GM19193 (cell line): ENCODE measurements around the gene NHLRC3.

Experiments
- POLR2A ChIP-seq: IDR thresholded peaks from 4 replicates; pipeline ENCODE4 v1.6.1; 2011; ENCODE audit not compliant: insufficient read depth, insufficient read length; ENCODE audit errors: extremely low read depth

The NHLRC3 gene, protein sequence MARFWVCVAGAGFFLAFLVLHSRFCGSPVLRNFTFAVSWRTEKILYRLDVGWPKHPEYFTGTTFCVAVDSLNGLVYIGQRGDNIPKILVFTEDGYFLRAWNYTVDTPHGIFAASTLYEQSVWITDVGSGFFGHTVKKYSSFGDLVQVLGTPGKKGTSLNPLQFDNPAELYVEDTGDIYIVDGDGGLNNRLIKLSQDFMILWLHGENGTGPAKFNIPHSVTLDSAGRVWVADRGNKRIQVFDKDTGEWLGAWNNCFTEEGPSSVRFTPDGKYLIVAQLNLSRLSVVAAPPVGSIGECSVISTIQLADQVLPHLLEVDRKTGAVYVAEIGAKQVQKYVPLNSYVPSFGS

DNA sequence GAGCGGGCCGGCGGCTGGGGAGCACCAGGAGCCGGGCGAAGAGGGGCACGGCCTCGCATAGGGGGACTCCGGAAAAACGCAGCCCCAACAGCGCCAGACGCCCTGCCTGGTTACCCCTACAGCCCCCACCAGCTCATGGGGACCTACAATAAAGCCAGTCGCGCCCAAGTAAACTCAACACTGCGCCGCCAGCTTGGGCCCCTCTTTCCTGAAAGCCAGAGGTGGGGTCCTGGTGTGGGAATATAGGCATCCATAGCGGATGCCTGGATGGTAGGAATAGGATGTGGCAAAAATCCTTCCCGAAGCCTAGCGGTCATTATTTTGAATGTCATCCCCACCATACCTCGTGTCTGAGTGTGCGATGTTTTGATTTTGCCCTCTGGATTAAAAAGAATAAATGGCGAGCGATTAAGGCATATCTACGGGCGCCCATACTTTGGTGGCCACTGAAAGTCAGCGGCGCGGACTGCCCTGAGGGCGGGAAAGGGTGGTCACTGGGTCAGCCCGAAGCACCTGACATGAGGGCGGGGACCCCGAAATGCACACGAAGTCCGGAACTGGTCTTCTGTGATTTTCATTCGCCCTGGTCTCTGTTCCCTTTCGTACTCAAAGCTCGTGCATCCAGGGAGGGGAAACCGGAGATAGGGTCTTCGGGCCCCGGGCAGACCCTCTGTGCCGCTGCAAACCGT, at the start of gene NHLRC3, which contains the start of gene PROSER1:
TSS of gene NHLRC3 (plus strand) at position 577 of the 689 bp plus-strand sequence. CDS start 184 bp downstream, outside the sequence.
TSS of gene PROSER1 (minus strand) at position 210 of the 689 bp plus-strand sequence. CDS start 847 bp downstream, outside the sequence.
- peak; percentile 74 for TF ChIP-seq POLR2A

DNA sequence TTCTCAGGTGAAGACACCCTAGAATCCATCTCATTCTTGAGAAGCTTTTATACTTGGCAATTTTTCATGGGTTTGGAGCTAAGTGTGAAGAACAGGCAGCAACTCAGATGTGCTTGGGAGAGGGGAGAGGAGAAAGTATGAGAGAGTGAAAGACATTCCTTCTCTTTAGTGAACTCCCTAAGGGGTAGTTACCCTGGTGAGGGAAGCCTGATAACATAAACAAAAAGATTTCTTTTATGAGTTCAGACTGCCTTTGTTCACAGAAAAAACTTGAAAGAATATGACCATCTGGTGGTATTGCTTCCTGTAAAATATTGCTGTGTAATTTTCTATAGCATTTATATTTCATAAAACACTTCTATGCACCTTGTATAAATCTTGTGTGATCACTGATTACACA, 47.6 kb upstream of the NHLRC3 start, which contains the start of gene STOML3:
TSS of gene STOML3 (minus strand) at position 139 of the 400 bp plus-strand sequence. CDS start at position 29, 110 bp downstream.
- no peak for TF ChIP-seq POLR2A

DNA sequence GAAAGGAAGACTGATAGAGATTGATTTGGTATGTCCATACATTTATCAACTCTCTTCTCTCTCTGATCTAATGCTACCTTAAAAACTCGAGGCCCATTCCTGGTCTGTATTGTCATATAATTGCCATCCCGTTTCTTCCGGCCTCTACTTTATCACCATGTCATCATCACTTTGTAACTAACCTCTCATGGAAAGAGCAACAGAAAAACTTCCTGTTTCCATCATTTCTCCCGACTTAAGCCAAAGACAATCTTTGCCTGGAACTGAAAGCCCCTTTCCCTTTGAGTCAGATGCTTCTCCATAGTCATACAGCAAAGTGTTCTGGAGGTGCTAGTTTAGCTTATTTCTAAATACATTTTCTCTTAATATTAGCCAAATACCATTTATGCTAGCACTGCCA, 44.9 kb upstream of the NHLRC3 start:
- TF ChIP-seq POLR2A: no peak

DNA sequence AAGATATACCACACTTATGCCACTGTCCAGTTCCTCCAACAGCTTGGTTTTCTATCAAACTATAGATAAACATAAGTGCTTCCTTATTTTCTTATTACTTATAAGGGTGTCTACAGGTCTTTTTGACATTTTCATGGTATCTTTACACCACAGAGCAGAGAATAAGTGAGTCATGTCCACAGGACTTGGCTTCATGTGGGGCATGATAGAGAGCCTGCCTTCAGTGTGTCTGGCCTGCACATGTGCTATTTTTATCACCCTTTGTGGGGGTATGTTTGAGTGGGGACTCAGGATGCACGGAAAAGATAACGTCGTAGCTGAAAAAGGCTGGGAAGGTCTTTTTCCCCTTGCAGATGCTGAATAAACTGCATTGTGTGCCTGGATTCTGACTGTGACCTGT, 39.5 kb upstream of the NHLRC3 start:
- TF ChIP-seq POLR2A: no peak

DNA sequence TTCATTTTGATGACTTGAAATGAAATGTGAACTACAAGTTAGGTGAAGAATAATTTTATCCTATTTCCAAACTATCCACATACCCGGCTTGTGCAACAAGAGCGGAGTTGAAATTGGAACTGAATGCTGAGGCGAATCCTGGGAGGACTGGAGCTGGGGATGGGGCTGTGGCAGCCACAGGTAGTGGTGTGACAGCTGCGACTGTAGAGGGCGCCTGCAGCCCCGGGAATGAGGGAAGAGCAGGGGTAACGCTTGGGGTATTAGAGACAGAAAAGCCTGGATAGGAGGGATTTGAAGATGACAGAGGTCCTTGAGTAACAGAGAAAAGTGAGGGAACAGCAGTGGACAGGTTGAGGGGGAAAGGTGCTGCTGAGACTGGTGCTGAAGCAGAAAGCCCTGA, 25.6 kb upstream of the NHLRC3 start:
- TF ChIP-seq POLR2A: no peak

DNA sequence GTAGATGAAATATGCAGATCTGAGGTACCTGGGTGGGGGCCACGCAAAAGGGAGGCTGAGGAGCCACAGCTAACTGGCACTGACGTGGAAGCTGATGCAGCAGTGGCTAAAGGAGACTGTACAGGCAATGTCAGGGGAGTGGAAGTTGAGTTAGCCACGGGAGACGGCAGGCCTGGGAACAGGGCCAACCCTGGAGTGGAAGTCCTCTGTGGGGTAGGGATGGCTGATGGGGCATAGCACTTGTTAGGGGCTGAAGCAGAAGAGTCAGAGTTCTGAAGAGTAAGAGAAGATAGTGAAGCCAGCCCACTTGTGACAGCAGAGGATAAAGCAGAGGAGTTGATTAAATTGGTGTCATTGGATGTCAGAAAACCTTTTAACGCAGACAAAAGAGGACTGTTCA, 24.8 kb upstream of the NHLRC3 start:
- TF ChIP-seq POLR2A: no peak

DNA sequence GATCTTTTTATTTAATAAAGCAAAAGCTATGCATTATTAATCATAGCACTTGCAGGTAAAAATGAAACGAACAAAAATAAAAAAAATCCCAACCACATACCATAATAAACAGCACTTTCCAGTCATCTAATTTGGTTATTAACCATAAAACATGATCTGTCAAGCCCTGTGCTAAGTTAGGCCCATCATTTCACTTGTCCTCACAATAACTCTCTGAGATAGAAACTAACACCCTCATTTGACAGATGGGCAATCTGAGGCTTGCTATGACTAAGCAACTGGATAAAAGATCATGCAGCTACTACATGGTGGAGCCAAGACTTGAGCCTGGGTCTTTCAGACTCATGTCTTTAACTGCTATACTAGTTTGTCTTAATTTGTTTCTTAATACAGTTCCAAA, 22.2 kb upstream of the NHLRC3 start:
- TF ChIP-seq POLR2A: no peak

DNA sequence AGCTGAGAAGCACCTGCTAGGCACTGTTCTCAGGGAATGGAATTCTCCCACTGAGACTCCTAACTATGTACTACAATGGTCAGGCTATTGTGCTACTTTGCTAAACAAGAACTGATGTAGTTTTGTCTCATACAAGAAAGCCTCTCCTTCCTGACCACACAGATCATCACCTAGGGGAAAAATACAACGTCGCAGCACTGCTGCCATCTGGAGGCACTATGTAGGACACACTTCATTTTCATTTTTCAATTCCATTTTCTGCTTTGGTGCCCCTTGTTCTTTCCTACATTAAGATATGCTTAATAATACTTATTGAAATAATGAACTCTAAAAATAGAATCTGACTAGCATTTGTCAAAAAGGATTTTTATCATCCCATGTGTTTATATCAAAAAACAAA, 21.5 kb upstream of the NHLRC3 start:
- TF ChIP-seq POLR2A: no peak

DNA sequence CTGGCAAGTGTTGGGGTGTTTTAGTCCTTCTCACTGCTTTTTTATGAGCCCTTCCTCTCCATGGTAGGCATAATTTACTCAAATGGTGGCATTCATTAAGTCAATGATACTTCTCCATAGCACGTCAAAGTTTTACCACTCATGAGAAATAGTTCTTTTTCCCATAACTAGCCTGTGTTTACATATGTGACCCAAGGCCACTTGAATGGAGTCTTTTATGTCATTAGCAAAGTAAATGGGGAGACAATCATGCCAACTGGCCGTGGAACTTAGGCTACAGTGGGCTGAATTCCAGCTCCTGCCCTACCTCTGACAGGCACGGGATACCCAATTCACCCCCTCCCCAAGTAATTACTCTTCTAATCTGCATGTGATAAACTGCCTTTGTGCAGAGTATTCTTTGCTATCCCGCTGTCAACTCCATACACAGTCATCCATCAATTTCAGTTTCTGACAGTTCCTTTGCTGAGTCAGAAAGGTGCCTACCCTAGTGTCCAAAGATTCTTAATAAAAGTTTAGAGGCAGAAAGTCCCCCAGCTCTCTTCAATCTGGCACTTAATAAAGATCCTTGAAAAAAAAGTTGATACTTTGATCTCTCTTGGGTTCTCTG, 17.3 kb upstream of the NHLRC3 start:
- TF ChIP-seq POLR2A: no peak

DNA sequence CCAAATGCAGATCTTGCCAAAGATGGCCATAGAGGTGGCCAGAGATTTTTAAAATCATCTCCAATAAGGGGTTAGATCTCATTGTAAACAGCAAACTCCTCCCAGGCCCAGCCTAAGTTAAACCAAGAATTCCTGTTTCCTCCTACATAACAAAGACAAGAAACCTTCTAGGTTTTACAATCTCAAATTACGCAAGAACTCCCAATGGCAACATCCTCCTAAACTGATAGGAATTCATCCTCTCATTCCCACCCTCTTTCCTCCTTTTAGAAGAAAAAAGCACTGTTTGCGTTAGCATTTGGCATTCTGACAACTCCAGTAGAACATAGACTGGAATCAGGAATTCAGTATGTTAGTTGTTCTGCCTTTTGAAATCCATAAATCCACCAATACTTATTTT, 14.9 kb upstream of the NHLRC3 start:
- no peak for TF ChIP-seq POLR2A

DNA sequence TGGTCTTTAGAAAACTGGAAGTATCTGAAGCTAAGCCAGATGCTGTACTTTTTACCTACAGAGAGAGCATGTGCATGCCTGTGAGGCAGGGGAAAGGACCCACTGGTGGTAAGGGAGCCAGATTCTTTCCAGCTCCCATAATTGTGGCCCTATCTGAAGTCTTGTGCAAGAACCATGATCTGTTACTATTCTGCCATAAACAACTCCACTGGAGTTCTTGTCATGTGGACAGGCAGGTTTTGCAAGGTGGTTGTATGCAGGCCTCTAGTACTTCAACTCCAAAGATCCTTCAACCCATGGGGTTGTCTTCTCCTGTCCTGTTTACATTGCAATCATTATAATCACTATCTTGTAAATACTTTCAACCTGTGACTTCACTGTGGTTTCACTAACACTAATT, 14.5 kb upstream of the NHLRC3 start:
- TF ChIP-seq POLR2A: no peak

DNA sequence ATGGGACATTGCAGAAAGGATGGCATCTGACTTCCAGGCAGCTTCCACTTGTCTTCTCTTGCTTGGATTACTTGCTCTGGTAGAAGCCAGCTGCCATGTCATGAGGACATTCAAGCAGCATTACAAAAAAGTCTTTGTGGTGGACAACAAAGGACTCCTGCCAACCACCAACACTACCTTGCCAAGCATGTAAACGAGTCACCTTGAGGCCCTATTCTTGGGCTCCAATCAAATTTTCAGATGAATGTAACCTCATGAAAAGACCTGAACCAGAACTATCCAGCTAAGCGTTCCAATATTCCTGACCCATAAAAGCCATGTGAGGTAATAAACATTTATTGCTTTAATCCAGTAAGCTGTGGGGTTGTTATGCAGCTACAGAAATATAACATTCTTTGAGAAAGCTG, 12.8 kb upstream of the NHLRC3 start:
- no peak for TF ChIP-seq POLR2A

DNA sequence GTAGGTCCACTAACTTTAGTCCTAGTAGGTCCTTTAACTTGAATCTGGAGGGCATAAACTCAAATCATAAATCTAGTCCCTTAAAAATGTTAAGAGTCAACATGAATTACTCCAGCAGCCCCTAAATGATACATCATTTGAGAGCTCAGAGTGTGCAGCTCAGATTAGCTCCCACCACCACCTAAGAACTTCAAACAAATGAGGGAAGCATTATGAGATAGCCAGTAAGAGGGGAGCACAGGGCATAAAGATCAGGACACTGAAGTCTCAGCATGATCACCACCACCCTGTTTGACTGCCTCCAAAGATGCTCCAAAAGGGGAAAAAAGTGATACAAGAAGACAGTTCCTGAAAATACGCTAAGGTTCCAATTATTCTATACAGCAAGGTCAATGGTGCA, 6.1 kb upstream of the NHLRC3 start:
- TF ChIP-seq POLR2A: no peak

DNA sequence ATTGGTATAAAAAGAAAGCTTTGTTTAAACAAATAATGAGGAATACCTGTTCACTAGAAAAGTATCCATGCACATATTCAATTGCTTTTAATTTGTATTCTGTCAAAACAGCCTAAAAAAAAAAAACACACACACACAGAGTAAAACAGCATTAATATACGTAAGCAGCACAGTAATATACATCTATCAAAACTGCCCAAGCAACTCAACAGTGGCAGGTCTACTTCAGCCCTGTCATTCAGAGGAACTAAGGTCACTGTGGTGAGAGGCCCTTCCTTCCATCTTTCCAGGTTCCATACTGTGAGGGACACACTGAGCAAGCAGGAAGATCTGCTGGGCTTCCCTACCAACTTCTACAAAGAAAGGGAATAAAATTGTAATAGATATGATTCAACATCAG, 4.2 kb upstream of the NHLRC3 start:
- no peak for TF ChIP-seq POLR2A

DNA sequence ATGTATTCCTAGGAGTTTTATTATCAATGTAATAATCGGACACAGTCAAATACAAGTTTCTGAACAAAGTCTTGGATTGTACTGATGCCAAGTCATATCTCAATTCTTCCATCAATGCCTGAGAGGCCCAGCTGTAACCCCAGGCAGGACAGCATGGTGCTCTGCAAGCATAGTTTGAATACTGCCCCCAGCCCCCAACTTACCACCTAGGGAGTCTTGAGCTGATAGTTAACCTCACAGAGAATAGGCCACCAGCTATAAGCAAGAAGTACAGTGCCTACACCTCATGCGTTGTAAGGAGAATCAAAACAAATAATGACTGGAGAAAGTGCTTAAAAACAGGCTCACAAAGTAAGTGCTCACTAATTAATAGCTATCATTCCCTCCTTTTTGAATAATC, 3.1 kb upstream of the NHLRC3 start:
- TF ChIP-seq POLR2A: no peak
